ENCODE data around the gene JMJD6.
"Not testable (repeated sequence)": the region's sequence is repeated elsewhere in the genome, so short reads cannot be mapped to it uniquely, and the experiment has no call there.

Gene JMJD6

DNA sequence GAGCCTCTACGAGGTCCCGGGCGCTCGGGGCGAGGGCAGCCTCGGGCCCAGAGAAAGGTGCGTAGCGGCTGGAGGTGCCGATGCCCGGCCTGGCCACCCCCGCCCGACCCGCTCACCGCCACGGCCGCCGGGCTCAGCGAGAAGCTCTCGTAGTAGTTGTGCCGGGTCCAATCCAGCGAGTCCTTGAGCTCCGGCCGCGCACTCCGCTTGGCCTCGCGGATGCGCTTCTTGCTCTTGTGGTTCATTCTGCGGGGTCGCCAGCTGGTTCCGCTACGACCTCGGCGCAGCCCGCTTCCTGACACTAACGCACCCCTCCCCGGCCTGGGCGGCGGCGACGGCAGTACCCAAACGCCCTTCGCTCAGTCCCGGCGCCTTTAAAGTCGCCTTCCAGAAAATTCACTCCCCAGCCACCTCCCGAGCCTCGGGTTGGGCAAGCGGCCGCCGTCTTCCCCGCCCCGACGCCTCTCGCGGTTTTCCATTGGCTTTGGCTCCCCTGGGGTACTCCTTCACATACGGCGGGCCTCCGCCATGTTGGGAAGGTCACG is at the start of gene JMJD6:
Gene JMJD6, minus strand, starts transcription at position 376 of the 545 bp plus-strand sequence. Its CDS starts 131 bp downstream, at position 245.
- DNase-seq (ENCODE audit: low read depth, low spot score): peak; percentile 98

DNA sequence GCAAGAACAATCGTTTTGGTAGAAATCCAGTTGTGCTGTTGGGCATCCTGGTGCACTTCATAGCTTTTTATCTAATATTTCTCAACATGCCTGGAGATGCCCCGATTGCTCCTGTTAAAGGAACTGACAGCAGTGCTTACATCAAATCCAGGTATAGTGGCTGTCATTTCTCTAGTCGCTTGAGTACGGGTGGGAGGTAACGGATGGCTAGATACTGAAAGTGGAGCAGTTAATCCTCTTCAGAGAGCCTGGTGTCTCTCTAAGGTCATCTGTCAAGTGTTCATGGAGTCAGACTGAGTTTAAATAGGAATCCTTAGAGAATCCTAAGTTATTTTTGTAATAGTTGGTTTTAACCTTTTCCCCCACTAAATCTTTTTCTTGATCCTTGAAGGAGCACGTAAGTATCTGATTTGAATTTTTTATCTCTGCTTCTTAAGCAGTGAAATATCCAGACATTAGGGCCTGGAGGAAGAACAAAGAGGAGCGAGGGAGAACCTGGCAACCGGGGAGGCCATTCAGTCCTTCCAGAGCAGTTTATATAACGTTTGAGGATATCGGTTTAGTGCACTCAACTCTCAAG is 48.7 kb upstream of the JMJD6 start:
- DNase-seq (ENCODE audit: low read depth, low spot score): no peak

DNA sequence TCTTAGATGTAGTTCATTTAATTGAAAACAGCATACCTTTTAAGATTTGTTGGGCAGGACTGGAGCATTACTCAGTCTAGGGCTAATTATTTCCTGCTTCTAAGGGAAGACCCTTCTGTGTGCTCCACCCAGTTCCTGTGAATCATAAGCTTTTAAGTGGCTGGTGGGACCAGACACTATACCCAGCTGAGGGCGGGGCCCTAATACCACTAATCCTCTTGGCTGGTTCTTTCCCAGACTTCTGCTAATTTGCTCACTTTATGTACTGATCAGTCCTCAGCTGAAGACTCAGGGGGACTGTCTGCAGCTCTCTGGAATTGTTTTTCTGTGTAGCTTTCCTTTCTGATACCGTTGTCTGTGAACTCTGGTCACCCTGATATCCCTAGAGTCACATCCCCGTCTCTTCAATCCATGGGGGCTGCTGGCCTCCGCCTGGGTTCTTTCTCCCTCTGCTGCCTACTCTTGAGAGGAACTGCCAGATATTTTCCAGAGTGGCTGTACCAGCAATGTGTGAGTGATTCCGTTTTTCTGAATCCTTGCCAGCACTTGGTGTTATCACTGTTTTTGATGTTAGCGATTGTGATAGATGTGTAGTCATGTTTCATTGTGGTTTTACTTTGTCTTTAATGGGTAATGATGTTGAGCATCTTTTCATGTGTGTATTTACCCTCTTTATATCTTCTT is 46.6 kb upstream of the JMJD6 start:
- peak; percentile 76 for DNase-seq (ENCODE audit: low read depth, low spot score)

DNA sequence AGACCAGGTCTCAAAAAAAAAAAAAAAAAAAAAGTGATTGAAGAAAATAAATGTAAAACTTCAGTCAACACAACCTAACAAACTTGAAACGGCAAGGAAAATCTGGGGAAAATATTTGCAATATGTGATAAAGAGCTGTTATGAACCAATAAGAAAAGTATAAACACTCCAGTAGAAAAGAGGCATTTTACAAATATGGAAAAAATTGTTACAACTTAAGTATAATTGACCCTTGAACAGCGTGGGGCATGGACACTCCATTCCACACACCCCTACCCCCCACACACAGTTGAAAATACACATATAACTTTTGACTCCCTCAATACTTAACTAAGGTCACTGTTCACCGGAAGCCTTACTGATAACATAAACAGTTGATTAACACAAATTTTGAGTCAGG is 32.2 kb upstream of the JMJD6 start:
- no peak for DNase-seq (ENCODE audit: low read depth, low spot score)

DNA sequence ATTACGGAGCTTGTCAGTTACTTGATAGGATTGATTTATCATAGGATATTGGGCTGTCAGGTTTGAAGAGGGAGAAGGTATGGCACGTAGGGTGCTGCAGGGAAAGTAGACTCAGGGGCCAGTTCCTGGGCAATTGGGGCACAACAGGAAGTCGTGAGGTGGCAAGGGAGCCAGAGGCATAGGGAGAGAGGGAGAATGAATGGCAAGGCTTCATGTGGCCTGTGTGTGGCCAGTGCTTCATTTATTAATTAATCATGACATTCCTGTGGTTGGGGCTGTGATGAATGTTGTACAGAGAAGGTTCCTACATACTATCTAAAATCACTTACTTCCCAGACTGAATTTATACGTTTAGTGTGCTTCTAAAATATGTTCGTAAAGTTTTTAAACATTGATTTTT is 30.9 kb upstream of the JMJD6 start:
- DNase-seq (ENCODE audit: low read depth, low spot score): peak; percentile 39

DNA sequence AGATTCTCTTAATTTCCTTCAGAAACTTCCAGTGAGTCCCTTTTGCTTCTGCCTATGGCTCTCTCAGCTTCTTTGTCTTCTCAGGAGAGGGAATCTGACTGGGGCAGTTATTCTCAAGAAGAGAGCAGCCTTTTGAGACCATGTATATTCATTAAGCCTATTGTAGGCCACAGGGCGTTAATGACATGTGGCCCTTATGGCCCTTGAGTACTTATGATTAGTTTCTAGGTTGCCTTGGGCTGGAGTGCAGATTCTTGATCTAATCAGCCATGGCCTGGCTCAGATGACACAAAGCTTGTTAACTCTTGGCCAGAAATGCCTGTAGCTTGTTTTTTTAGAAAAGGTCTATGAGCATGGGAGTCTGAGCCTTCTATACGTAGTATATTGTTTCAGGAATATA is 28.9 kb upstream of the JMJD6 start:
- DNase-seq (ENCODE audit: low read depth, low spot score): no peak

DNA sequence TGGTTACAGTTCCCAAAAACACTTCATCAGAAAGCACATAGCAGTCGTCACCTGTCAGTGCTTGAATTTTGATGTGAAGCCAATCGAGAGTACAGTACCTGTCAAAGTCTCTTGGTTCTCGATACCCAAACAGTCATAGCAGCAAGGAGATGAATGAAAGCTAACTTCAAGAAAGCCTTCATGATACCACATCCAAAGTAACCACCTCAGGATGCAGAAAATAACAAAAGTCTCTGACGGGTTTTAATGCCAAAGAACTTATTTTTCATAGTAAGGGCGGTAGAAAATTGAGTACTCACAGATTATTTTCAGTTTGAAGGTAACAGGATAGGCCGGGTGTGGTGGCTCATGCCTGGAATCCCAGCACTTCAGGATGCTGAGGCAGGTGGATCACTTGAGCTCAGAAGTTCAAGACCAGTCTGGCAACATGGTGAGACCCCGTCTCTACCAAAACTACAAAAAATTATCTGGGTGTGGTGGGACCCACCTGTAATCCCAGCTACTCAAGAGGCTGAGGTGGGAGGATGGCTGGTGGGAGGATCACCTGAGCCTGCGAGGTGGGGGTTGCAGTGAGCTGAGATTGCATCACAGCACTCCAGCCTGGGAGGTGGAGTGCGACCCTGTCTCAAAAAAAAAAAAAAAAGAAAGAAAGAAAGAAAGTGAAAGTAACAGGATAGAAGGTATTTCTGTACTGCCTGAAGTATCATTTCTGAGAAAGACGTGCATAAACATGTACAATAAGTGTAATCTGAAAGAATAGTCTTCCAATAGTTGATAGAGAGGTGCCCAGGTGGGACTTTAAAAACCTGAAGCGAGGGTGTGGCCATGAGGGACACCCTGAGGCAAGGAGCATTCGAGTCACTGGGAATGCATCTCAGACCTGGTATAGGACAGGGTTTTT is 26.9 kb upstream of the JMJD6 start:
- no peak for DNase-seq (ENCODE audit: low read depth, low spot score)

DNA sequence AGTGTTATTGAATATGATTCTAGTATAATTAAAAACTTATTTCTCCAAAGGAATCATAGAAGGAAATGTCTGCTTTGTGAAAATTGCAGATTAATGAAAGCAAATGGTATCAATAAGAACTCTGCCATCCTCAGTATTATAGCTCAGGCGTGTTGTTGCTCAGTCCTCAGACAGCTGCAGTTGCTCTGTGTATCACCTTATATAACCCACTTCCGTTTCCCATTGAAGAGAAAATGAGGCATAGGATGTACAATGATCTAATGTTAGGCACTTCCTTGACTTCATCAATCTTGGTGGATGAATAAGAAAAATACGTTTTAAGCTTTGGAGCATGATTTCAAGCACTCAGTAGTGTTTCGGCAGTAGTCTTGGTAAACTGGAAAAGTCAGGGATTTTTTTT is 25.6 kb upstream of the JMJD6 start:
- no peak for DNase-seq (ENCODE audit: low read depth, low spot score)

DNA sequence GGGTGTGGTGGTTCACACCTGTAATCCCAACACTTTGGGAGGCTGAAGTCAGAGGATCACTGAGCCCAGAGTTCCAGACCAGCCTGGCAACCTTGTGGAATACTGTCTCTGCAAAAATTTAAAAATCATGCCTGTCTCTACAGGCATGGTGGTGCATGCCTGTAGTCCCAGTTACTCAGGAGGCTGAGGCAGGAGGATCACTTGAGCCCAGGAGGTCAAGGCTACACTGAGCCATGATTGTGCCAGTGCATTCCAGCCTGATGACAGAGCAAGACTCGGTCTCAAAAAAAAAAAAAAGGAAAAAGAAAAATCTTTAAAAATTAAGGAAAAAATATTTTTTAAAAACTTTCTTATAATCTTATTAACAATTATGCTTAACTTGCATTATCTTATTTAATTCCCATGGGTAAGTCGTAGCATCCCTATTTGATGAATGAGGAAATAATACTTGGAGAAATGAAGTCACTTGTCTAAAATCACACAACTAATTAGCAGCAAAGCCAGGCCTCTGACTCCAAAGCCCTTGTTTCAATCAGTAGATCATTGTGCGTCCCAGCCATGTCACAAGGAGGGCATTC is 25.1 kb upstream of the JMJD6 start:
- DNase-seq (ENCODE audit: low read depth, low spot score): no peak

DNA sequence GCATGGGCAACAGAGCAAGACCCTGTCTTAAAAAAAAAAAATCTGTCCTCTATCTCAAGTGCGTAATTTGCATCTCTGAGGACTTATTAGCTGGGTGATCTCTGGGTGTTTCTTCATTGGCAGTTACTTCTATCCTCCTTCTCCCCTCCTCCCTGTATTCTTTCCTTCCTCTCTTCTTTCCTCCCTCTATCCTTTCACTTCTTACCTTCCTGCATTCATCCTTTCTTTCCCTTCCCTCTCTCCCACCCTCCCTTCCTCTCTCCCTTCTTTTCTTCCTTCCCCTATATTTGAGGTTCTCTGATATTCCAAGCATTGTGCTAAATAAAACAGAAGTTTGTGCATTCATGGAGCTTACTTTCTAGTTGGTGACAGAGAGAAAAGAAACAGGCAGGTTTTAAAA is 22.3 kb upstream of the JMJD6 start:
- DNase-seq (ENCODE audit: low read depth, low spot score): no peak

DNA sequence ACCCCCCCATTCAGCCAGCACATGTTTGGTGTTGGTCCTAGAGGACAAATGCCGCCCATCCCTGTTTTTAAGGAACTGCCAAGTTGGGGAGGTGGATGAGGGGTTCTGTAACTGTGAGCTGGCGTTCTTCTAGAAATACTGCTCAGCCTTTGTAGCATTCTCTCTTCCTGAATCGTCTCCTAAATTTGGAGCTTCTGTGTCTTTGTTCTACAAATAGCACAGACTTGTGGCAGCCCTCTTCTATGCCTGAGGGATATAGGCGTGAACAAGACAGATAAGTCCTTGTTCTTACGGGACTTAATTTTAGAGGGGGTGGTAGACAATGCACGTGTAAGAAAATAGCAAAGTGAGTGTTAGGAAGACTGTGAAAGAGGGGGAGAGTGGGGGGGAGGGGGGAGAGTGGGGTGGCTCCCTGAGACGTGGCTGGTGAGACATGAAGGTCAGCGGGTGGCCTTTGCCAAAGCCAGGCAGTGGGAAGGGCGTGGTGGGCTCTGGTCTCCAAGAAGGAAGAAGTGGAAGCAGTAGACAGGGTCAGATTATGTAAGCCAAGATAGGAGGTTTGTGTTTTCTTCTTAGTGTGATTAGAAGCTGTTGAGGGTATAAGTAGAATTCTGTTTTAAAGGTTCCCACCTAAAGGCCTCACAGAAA is 21.4 kb upstream of the JMJD6 start:
- DNase-seq (ENCODE audit: low read depth, low spot score): no peak

DNA sequence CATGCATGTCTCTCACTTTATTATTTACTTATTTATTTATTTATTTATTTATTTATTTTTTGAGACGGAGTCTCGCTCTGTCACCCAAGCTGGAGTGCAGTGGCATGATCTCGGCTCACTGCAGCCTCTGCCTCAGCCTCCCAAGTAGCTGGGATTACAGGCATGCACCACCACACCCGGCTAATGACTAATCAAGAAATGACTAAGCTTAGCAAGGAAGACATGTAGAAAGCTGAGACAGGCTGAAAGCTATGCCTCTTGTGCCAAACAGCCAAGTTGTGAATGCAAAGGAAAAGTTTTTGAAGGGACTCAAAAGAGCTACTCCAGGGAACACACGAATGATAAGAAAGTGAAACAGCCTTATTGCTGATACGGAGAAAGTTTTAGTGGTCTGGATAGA is 19.4 kb upstream of the JMJD6 start:
- not testable (repeated sequence) for DNase-seq (ENCODE audit: low read depth, low spot score)

DNA sequence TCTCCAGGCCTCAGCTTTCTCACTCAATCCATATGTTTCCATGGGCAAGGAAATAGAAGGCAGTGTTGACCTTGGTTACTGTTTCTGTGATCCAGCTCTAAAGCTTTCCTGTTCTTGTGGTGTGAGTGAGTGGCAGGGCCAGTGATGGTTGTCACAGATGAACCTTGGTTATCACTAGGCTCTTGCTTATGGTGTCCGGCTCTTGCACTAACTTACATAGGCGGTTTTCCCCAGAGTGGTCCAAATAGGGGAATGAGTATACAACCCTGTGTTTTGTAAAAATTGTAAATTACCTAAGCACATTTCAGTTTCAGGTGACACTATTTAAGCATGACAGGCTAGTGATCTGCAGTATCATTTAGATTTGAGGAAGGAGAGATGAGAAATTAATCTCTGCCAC is 18.3 kb upstream of the JMJD6 start:
- DNase-seq (ENCODE audit: low read depth, low spot score): no peak

DNA sequence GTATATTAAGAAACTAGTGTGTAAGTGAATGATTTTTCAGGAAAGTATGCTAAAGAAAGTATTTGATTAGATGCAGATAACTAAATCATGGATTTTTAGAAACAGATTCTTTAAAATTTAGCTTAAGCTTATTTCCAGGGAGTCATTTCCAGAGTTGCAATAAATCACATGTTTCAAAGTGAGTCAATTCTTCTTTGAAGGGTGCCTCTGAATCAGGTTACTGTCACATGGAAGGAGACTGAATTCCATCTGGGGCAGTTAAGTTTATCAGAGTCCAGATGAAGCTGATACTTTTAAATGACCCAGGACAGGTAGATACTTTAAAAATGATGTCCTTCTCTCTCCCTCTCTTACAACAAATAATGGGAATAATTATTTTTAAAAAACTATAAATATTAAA is 16.6 kb upstream of the JMJD6 start:
- DNase-seq (ENCODE audit: low read depth, low spot score): no peak

DNA sequence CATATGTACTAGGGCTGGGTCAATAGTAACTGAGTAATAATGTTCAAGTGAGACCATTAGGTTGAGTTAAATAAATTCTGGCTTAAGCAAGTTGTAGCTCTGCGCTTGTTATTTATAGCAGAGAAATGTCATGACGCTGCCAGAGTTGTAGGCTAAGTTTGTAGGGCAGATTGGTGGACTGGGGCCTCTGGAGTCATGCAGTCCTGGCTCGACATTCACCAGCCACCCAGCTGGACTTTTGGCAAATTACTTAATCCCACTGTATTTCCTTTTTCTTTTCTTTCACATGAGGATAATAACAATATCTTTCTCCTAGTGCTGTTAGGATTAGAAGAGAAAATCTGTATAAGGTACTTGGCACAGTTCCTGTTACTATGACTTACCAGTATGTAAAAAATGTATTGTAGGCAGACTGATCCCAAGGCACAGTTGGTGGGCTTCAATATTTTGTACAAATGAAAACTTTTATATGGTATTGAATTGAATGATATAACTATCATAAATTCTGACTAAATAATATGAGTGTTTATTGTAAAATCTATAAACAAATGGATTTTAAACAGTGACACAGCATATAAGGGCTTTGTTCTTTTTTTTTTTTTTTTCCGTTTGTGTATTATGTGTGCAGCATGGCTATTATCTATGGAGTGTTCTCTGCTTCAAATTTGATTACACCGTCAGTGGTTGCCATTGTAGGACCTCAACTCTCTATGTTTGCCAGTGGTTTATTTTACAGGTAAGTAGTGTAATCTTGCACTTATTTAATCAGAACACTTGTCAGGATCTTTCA is 14.1 kb upstream of the JMJD6 start:
- no peak for DNase-seq (ENCODE audit: low read depth, low spot score)

DNA sequence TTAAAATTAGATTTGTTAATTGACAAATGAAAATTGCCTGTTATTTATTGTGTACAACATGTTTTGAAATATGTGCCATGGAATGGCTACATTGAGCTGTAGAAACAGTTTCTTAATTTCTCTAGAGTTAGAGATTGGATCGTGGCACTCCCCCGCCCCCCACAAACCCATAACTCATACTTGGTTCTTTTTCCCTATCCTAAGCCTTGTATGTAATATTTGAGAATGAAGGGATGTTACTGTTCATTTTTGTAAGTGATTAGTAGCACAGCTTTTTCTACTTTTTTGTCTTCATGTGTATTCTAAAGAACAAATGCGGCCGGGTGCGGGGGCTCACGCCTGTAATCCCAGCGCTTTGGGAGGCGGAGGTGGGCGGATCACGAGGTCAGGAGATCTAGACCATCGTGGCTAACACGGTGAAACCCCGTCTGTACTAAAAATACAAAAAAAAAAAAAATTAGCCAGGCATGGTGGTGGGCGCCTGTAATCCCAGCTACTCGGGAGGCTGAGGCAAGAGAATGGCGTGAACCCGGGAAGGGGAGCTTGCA is 13.2 kb upstream of the JMJD6 start:
- not testable (repeated sequence) for DNase-seq (ENCODE audit: low read depth, low spot score)

DNA sequence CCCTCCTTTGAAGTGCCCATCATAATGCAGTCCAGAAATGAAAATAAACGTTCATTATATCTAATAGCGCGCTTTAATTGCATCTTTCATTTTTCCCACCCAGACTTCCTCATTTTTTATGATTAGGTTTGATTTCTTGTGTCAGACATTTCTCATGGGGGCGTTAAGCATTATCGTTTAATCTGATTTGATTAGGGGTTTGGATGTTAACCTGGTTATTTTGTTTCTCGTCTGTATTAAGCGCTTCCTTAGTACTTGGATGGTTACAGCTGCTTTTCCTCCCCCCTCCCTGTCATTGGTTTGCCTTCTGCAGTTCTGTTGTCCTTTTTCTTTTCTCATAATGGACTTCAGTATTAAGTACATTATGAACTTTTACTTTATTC is 12.1 kb upstream of the JMJD6 start:
- DNase-seq (ENCODE audit: low read depth, low spot score): peak; percentile 24

DNA sequence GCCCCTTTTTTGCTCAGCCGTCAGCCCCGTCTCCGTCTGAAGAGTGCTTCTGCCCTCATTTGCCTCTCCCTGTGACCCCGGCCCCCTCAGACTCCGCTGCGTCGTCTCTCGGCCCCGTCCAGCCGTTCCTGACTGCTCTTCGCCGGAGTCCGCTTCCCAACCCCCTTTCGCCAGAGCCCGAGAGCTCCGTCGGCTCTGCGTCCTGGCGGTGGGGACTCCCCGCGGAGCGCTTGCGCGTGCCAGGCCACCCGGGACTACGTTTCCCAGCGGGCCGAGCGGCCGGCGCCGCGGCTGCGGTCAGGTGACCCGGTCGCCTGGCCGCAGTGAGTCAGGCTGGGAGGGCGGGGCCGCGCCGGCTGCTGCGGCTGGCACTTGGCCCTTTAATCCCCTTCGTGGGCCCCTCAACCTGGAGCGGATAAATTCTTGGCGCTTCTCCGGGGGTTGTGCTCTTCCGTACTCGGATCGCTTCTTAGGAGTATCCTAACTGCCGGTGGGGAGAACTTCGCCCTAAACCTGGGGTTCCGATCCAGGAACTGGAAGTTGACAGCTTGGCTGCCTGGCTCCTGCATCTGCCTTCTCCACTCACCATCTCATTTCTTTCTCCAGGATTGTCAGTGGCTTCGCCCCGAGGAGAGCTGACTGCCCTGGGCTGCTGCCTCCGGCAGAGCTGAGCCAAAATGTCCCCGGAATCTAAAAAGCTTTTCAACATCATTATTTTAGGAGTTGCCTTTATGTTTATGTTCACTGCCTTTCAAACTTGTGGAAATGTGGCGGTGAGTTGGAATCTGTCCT is 11.5 kb upstream of the JMJD6 start, which contains the start of gene MFSD11:
Gene MFSD11, plus strand, starts transcription at position 444 of the 792 bp plus-strand sequence. Its CDS starts 234 bp downstream, at position 678.
- peak; percentile 98 for DNase-seq (ENCODE audit: low read depth, low spot score)

DNA sequence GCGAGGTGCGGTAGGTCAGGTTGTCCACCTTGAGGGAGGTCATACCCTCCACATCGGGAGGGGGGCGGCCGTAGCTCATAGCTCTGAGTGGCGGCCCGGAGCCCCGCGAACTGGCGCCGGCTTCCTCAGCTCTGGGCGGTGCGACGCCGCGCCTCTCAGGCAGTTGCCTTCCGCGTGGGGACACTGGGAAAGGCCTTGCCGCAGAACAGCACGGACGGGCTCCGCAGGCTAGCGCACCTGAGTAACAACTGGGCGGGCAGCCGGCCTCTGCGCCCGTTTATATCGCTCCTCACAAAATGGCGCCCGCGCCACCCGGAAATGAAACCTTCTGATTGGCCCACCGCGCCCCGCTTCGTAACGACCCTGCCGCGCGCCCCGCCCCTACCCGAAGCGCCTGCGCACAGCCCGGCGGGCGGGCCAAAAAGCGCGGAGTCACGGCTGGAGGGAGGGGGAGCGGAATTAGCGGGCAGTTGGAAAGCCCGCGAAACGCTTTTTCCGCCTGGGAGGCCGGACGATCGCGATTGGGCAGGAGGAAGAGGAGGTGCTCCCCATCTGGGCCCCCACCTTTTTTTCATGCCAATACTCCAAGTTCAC is 10.8 kb upstream of the JMJD6 start, which contains the start of gene SRSF2:
Gene SRSF2, minus strand, starts transcription at position 250 of the 594 bp plus-strand sequence. Its CDS starts 171 bp downstream, at position 79.
- peak; percentile 99 for DNase-seq (ENCODE audit: low read depth, low spot score)
